H54 (cell line): ENCODE results near the gene ITFG1.
"Not testable (repeated sequence)": the region's sequence is repeated elsewhere in the genome, so short reads cannot be mapped to it uniquely, and the experiment has no call there.

ENCODE experiments used
- DNase-seq: peaks from one replicate; pipeline ENCODE4 v3.0.0; 2011; ENCODE audit warnings: low spot score, mixed read lengths; ENCODE audit not compliant: insufficient read length
- FAIRE-seq: peaks from 3 replicates; lab custom pipeline; 2011; peaks lifted over from hg19 to GRCh38; lab: Jason Lieb, UNC
- POLR2A ChIP-seq: IDR thresholded peaks from 2 replicates; pipeline ENCODE4 v1.6.1; 2011; ENCODE audit warnings: low read depth, mild to moderate bottlenecking, low read length

ITFG1 gene

DNA sequence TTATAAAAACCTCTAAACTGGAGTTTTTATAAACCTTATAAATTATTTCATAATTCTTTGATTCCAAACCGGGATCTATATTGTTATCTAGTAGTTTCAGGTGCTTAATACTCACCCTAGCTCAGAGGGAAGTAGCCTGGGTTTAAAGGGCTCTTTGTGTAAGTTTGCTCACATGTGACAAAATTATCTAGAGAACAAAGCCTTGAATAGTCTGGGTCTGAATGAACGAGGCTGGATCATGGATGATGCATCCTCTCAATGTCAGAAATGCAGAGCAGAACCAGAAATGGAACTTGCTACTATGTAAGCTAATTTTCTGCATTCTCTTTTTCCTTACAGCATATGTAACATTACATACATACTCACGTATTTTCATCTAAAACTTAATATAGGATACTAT, 213.2 kb downstream of the ITFG1 start:
- FAIRE-seq (no peak), DNase-seq (no peak)
- no peak for TF ChIP-seq POLR2A

DNA sequence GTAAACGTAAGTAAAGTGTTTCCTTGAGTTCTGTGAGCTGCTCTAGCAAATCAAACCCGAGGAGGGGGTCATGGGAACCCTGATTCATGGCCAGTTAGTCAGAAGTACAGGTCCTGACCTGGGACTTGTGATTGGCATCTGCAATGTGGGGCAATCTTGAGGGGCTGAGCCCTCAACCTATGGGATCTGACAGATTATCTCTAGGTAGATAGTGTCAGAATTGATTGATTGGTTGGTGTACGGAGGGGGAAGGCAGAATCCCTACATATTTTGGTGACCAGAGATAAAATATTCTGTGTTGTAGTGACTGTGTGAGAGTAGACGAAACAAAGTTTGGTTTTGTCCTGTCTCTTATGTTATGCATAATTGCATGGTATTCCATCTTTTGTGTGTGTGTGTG, 216.7 kb downstream of the ITFG1 start:
- FAIRE-seq (no peak), DNase-seq (no peak)
- no peak for TF ChIP-seq POLR2A

DNA sequence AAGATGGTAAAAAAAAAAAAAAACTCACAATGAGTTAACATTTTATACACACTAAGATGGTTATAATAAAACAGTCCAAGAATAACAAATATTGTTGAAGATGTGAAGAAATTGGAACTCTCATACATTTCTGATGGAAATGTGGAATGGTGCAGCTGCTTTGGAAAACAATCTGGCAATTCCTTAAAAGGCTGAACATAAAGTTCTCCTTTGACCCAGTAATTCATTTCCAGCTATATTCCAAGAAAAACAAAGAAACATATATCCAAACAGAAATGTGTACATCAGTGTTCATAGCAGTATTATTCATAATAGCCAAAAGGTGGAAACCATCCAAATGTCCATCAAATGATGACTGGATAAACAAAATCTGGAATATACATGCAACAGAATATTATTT, 219.8 kb downstream of the ITFG1 start:
- no peak for TF ChIP-seq POLR2A
- FAIRE-seq (no peak), DNase-seq (no peak)

DNA sequence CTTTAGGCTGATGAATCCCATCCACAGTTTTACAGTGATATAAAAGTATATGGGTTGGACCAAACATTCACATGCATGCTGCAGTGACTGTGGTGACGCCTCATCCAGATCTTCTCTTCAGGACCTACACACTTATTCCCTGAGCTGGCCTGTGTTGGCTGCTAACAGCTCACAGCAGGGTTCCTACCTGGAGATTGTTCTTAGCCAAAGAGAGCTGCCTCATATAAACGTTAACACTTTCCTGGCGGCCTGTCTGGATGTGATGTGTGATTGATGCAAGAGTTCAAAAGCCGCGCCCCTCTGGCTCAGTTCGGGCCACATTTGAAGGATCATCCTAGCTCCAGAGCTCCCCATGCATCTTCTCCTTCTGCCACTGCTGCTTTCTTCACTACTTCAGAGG, 224.1 kb downstream of the ITFG1 start:
- no peak for FAIRE-seq
- no peak for DNase-seq
- no peak for TF ChIP-seq POLR2A

DNA sequence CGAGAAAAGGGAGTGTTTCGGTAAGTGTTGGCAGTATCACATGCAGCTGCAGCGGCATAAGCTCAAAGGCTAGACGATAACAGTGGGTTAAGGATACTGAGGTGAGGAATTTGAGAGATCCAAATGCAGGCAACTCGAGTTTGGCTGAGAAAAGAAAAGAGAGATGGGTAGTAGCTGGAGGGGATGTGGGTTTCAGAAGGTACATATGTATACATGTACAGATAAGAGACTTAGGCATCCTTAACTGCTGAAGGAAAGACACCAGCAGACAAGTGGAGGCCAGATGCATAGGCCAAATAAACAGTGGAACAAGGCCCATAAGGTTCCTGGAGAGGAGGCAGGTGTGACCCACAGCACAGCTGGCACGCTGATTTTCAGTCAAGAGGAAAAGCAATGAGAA, 230.6 kb downstream of the ITFG1 start:
- FAIRE-seq: no peak
- no peak for TF ChIP-seq POLR2A
- no peak for DNase-seq

DNA sequence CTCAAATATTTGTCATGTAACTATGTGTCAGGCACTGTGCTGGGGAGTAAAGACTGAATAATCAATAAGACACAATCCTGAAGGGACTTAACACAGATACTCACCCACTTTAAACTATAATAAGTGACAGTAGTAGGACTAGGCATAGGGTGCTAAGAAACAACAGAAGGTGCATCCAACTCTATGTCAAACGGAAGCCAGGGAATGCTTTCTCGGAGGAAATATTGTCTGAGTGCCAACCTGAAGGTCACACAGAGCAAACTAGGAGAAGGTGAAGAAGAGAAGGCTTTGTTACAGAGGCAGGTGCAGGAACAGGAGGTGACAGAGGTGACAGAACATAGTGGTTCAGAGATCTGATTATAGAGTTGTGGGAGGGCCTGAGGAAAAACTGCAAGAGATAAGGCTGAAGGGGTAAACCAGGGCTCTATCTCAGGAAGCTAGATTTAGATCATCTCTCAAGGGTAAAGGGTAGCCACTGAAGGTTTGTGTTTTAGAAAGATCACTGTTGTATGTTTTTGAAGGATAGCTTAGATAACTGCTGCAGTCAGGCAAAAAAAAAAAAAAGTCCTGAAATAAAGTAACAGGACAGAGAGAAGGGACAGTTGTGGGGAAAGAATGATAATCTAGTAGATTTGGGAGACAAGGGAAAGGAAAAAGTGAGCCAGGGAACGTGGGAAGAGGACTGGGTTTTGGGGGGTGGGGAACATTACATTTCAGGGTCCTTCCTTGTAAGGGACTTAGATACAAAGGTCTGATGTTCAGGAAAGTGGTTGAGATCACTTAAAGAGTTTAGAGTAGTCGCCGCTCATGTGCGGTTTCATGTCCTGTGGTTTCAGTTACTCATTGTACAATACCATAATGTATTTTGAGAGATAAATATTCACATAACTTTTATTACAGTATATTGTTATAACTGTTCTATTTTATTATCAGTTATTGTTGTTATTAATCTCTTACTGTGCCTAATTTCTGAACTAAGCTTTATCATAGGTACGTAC, 231.5 kb downstream of the ITFG1 start:
- no peak for FAIRE-seq
- no peak for TF ChIP-seq POLR2A
- DNase-seq: no peak

DNA sequence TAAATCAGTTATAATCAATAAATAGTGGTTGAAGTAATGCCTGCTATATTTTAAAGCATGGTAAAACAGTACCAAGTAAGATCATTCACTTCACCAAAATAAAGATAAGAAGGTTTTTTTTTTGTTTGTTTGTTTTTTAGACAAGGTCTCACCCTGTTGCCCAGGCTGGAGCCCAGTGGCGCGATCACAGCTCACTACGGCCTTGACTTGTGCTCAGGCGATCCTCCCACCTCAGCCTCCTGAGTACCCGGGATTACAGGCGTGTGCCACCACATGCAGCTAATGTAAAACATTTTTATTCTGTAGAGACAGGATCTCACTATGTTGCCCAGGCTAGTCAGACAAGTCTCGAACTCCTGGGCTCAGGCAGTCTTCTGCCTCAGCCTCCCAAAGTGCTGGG, 232.6 kb downstream of the ITFG1 start:
- TF ChIP-seq POLR2A: no peak
- no peak for FAIRE-seq
- DNase-seq: no peak

DNA sequence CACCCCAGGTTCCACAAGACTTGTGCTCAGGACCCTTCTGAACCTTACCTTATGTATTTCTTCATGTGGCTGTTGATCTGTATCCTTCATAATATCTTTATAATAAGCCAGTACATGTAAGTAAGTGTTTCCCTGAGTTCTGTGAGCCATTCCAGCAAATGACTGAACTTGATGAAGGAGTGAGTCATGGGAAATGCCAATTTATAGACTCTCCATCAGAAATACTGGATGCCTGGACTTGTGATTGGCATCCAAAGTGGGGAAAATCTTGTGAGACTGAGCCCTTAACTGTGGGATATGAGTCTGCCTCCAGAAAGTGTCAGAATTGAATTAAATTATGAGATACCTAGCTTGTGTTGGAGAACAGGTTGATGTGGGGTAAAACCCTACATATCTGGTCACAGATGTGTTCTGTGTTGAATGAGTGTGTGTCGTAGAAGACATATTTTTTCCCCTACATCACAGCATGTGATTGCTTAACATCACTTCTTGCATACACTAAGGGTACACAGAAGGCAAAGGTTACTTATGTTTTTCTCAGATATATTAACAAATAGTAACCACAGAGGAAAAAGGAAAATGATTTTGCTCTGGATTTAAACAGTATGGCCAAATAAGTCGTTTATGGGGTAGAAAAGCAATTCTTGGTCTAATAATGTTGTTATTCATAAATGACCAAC, 247.0 kb downstream of the ITFG1 start:
- DNase-seq (no peak), FAIRE-seq (no peak)
- TF ChIP-seq POLR2A: no peak

DNA sequence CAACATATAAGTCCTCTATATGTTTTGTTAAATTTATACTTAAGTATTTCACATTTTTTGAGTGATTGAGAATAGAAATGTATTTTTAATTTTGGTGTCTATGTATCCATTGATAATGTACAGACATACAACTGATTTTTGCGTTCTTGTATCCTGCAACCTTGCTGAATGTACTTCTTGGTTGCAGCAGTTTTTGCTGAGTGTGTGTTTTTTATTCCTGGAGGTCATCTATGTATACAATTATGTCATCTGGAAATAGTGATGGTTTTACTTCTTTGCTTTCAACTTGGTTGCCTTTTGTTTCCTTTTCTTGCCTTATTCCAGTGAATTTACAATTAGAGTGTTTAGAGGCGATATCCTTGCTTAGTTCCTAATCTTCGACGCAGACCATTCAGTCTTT, 249.6 kb downstream of the ITFG1 start:
- TF ChIP-seq POLR2A: no peak
- FAIRE-seq (no peak), DNase-seq (no peak)

DNA sequence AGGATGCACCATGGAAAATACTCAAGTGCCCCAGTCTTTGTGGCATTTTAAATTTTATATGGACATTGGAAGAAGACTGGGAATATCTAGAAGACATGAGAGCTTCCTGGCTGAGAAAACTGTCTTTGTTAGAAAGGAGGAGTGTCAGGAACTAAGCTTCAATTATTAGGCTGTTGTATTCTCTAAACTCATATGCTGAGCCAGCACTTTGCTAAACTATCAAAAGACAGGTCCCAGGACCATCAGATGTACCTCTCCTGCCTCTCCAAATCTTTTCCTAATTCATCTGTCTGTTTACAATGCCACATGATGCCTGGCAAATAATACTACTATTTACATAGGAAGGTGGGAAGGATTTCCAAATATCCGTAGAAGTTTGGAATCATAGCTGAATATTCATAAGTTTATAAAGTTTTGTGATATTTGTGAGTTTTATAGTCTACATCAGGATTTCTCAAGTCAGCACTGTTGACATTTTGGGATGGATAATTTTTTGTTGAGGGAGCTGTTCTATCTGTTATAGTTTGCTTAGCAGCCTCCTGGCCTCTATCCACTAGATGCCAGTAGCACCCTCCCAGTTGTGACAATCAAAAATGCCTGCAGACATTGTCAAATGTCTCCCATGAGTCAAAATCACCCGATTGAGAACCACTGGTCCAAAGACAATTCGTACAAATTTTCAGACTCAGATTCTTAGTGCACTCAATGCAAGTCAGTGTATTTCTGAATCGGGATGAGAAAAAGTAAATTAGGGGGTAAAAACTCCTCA, 255.9 kb downstream of the ITFG1 start:
- FAIRE-seq (no peak), DNase-seq (no peak)
- no peak for TF ChIP-seq POLR2A

DNA sequence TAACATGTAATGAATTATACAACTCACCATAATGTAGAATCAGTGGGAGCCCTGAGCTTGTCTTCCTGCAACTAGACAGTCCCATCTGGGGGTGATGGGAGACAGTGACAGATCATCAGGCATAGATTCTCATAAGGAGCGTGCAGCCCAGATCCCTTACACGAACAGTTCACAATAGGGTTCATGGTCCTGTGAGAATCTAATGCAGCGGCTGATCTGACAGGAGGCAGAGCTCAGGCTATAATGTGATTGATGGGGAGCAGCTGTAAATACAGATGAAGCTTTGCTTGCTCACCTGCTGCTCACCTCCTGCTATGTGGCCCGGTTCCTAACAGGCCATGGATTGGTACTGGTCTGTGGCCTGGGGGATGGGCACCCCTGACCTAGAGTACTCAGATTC, 257.4 kb downstream of the ITFG1 start:
- not testable (repeated sequence) for DNase-seq, FAIRE-seq

DNA sequence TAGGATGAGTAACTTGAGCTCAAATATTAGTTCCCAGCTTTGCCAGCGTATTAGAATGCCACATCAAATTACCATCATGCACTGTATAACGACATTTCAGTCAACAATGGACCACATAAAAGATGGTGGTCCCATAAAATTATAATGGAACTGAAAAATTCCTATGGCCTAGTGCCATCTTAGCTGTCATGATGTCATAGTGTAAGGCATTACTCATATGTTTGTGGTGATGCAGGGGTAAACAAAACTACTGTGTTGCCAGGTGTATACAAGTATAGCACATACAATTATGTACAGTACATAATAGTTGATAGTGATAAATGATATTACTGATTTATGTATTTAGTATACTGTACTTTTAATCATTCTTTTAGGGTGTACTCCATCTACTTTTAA, 262.7 kb downstream of the ITFG1 start:
- FAIRE-seq (no peak), DNase-seq (no peak)
- no peak for TF ChIP-seq POLR2A

DNA sequence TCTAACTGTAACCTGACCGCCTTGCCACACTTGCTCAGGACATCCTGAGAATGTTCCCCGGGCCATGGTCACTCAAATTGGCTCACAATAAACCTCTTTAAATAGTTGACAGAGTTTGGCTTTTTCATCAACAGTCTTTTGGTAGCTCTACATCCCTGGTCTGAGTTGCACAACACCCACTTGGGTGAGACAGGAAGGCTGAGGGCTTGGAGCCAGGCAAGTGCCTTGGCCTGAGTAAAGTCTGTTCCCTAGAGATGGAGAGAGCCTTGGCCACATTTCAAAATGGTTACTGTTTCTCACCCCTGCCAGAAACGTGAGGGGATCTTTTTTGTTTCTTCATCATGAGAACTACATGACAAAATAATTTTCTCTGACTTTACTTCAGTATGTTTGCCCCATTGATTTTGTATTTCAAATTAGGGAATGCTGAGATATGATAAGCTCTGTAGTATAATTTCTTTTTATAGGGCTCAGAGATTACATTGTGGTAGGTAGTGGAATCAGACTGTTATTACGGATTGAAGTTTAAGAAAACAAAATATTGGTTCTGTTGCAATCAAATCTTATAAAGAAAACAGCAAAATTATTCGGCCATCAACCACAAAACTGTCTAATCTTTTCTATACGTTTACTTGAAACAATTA, 263.2 kb downstream of the ITFG1 start:
- no peak for TF ChIP-seq POLR2A

More for the DNA sequence above, 263.2 kb downstream of the ITFG1 start:
- no peak for FAIRE-seq
- no peak for DNase-seq
